ENCODE measurements around the gene NXN.

GRCh38 chr17:814371-814770, 165.2 kb downstream of the NXN start:
- TF ChIP-seq CTCF (IDR thresholded peaks at IDR 0.05; ENCODE audit: low read depth, low read length, poor library complexity, severe bottlenecking), result no peak
- TF ChIP-seq EZH2phosphoT487 (IDR thresholded peaks at IDR 0.05; ENCODE audit: borderline replicate concordance, low read length), result no peak
